Lower leg skin (tissue), 3 donors: Measurements from ENCODE around the gene HERC2.

Experiments
- POLR2A ChIP-seq, 2 donors: fragments of 450-650 bp; IDR thresholded peaks; one replicate each; pipeline ENCODE4 v1.6.1; 2016 to 2017; ENCODE audit warnings: antibody characterized with exemption in 2 of 2, mild to moderate bottlenecking in 1 of 2, moderate library complexity in 1 of 2
- TF ChIP-seq, protein P1 (sequence below), 3 donors: fragments of 450-650 bp; IDR thresholded peaks; one replicate each; pipeline ENCODE4 v1.5.1; 2016; ENCODE audit warnings: antibody characterized with exemption in 3 of 3, mild to moderate bottlenecking in 3 of 3, moderate library complexity in 2 of 3

DNA sequence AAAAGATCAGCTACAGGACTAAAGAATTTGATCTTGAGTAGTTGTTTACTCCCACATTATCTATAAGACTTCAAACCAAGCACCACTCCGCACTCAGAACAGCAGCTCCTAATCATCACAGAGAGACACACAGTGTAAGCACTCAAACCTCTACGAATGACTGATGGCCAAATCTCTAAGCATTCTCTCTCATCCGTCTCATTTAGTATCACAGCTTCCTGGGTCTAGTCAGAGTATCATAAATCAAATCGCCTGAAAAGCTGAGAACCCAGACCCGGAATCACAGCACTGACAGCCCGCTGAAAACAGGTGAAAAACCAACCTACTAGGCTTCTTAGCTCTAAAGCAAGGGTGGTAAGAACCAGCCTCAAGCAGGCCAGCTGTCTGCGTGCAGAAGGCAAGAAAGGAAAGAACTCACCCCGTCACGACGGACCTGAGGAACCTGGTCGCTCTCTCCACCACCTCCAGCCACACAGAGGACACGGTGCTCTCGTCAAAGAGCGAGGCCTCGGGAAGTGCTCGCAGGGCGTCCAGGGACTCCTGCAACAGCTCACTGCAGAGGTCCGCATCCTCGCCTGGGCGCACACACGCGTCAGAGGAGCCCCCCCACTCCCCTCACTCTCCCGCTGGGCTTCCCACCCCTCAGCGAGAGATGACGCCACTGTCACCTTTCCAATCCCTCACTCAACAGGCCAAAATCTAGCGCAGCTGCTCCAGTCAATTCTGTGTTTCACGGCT is 47.9 kb downstream of the HERC2 start:
- TF ChIP-seq, protein P1, sequence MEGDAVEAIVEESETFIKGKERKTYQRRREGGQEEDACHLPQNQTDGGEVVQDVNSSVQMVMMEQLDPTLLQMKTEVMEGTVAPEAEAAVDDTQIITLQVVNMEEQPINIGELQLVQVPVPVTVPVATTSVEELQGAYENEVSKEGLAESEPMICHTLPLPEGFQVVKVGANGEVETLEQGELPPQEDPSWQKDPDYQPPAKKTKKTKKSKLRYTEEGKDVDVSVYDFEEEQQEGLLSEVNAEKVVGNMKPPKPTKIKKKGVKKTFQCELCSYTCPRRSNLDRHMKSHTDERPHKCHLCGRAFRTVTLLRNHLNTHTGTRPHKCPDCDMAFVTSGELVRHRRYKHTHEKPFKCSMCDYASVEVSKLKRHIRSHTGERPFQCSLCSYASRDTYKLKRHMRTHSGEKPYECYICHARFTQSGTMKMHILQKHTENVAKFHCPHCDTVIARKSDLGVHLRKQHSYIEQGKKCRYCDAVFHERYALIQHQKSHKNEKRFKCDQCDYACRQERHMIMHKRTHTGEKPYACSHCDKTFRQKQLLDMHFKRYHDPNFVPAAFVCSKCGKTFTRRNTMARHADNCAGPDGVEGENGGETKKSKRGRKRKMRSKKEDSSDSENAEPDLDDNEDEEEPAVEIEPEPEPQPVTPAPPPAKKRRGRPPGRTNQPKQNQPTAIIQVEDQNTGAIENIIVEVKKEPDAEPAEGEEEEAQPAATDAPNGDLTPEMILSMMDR (IDR thresholded peaks at IDR 0.05), result no peak
- no peak for TF ChIP-seq POLR2A (IDR thresholded peaks at IDR 0.05)
